ENCODE measurements around the gene TRIM27.

TRIM27 gene

GRCh38 chr6:28943223-28943556 lies 19.4 kb upstream of the TRIM27 start:
- Histone ChIP-seq H3K36me3 (ENCODE audit: control insufficient read depth in 4 of 4, insufficient read depth in 4 of 4, low read length in 3 of 4) (no peaks in the 10 kb centered on the region), H3K4me1 (ENCODE audit: control extremely low read depth in 1 of 4, control insufficient read depth in 4 of 4, insufficient read depth in 4 of 4, low read length in 3 of 4) (peaks cover 11 to 48% (median 28%) of the 10 kb centered on the region in 4 experiments), H3K9me3 (ENCODE audit: control extremely low read depth in 1 of 5, control insufficient read depth in 4 of 5, insufficient read depth in 2 of 5, low read depth in 1 of 5, low read length in 4 of 5) (no peaks in the 10 kb centered on the region), H3K27ac (ENCODE audit: insufficient read depth in 1 of 2, low read depth in 1 of 2, low read length in 2 of 2, poor library complexity in 1 of 2, severe bottlenecking in 2 of 2) (peak overlapping the region in 1 of 2 experiments; percentile 69), H3K4me3 (ENCODE audit: control insufficient read depth in 1 of 7, extremely low read depth in 1 of 7, insufficient read depth in 4 of 7, low read depth in 2 of 7, low read length in 6 of 7) (peak overlapping the region in 6 of 7 experiments; percentile 63 to 86 (median 70)), H3K27me3 (replicated peaks in 2 of 5; ENCODE audit: control insufficient read depth in 4 of 5, insufficient read depth in 5 of 5, low read length in 4 of 5) (no peaks in the 10 kb centered on the region)
- ChIA-PET POLR2A (interaction anchor here (0.6 kb wide), 1 partner anchor 38 kb away, joined by 4 read pairs; no protein-coding TSS in a partner anchor), CTCF (no interaction called here)
- 60% methylated on average over 4 of the region's 6 CpGs for WGBS (ENCODE audit: insufficient coverage)
- DNase-seq = no peak

- Histone ChIP-seq H3K9me3 (ENCODE audit: control extremely low read depth in 1 of 5, control insufficient read depth in 4 of 5, insufficient read depth in 2 of 5, low read depth in 1 of 5, low read length in 4 of 5) (no peaks in the 10 kb centered on the region), H3K4me3 (ENCODE audit: control insufficient read depth in 1 of 7, extremely low read depth in 1 of 7, insufficient read depth in 4 of 7, low read depth in 2 of 7, low read length in 6 of 7) (peak overlapping the region in 6 of 7 experiments; percentile 75 to 98 (median 86)), H3K4me1 (ENCODE audit: control extremely low read depth in 1 of 4, control insufficient read depth in 4 of 4, insufficient read depth in 4 of 4, low read length in 3 of 4) (peaks cover 11 to 48% (median 28%) of the 10 kb centered on the region in 4 experiments), H3K36me3 (ENCODE audit: control insufficient read depth in 4 of 4, insufficient read depth in 4 of 4, low read length in 3 of 4) (no peaks in the 10 kb centered on the region), H3K27me3 (replicated peaks in 2 of 5; ENCODE audit: control insufficient read depth in 4 of 5, insufficient read depth in 5 of 5, low read length in 4 of 5) (no peaks in the 10 kb centered on the region), H3K27ac (ENCODE audit: insufficient read depth in 1 of 2, low read depth in 1 of 2, low read length in 2 of 2, poor library complexity in 1 of 2, severe bottlenecking in 2 of 2) (peak overlapping the region in 1 of 2 experiments; percentile 77)
- ChIA-PET CTCF (interaction anchor here (0.6 to 2.4 kb wide), 3 partner anchors 39 to 72 kb away, joined by 3 to 9 read pairs (median 4); no protein-coding TSS in a partner anchor), POLR2A (no interaction called here)
- no peak for DNase-seq
- WGBS (ENCODE audit: insufficient coverage) = 32% methylated on average over 4 of the region's 13 CpGs
Measured at GRCh38 chr6:28941684-28942448, 18.1 kb upstream of the TRIM27 start.

GRCh38 chr6:28940858-28941683 lies 17.3 kb upstream of the TRIM27 start:
- CTCF ChIA-PET = interaction anchor here (0.7 to 3.1 kb wide), 9 partner anchors 17 to 108 kb away, joined by 3 to 12 read pairs (median 4); partner anchors contain the start of gene TRIM27
- H3K36me3 ChIP-seq (ENCODE audit: control insufficient read depth in 4 of 4, insufficient read depth in 4 of 4, low read length in 3 of 4) = no peaks in the 10 kb centered on the region
- peak; percentile 82 to 92 (median 92) for DNase-seq
- POLR2A ChIA-PET = interaction anchor here (1.5 kb wide), 1 partner anchor 18 kb away, joined by 6 read pairs; no protein-coding TSS in a partner anchor
- H3K9me3 ChIP-seq (ENCODE audit: control extremely low read depth in 1 of 5, control insufficient read depth in 4 of 5, insufficient read depth in 2 of 5, low read depth in 1 of 5, low read length in 4 of 5) = no peaks in the 10 kb centered on the region
- peak overlapping the region in 1 of 2 experiments; percentile 77 for H3K27ac ChIP-seq (ENCODE audit: insufficient read depth in 1 of 2, low read depth in 1 of 2, low read length in 2 of 2, poor library complexity in 1 of 2, severe bottlenecking in 2 of 2)
- H3K27me3 ChIP-seq (replicated peaks in 2 of 5; ENCODE audit: control insufficient read depth in 4 of 5, insufficient read depth in 5 of 5, low read length in 4 of 5) = no peaks in the 10 kb centered on the region
- WGBS (ENCODE audit: insufficient coverage) = 0% methylated on average over 8 of the region's 28 CpGs
- H3K4me3 ChIP-seq (ENCODE audit: control insufficient read depth in 1 of 7, extremely low read depth in 1 of 7, insufficient read depth in 4 of 7, low read depth in 2 of 7, low read length in 6 of 7) = peak overlapping the region; percentile 62 to 98 (median 80)
- peaks cover 11 to 48% (median 28%) of the 10 kb centered on the region in 4 experiments for H3K4me1 ChIP-seq (ENCODE audit: control extremely low read depth in 1 of 4, control insufficient read depth in 4 of 4, insufficient read depth in 4 of 4, low read length in 3 of 4)

- Histone ChIP-seq H3K36me3 (ENCODE audit: control insufficient read depth in 4 of 4, insufficient read depth in 4 of 4, low read length in 3 of 4) (no peaks in the 10 kb centered on the region), H3K4me3 (ENCODE audit: control insufficient read depth in 1 of 7, extremely low read depth in 1 of 7, insufficient read depth in 4 of 7, low read depth in 2 of 7, low read length in 6 of 7) (peak overlapping the region; percentile 62 to 98 (median 80)), H3K4me1 (ENCODE audit: control extremely low read depth in 1 of 4, control insufficient read depth in 4 of 4, insufficient read depth in 4 of 4, low read length in 3 of 4) (peaks cover 11 to 45% (median 28%) of the 10 kb centered on the region in 4 experiments), H3K9me3 (ENCODE audit: control extremely low read depth in 1 of 5, control insufficient read depth in 4 of 5, insufficient read depth in 2 of 5, low read depth in 1 of 5, low read length in 4 of 5) (no peaks in the 10 kb centered on the region), H3K27me3 (replicated peaks in 2 of 5; ENCODE audit: control insufficient read depth in 4 of 5, insufficient read depth in 5 of 5, low read length in 4 of 5) (no peaks in the 10 kb centered on the region), H3K27ac (ENCODE audit: insufficient read depth in 1 of 2, low read depth in 1 of 2, low read length in 2 of 2, poor library complexity in 1 of 2, severe bottlenecking in 2 of 2) (peak overlapping the region in 1 of 2 experiments; percentile 77)
- no peak for DNase-seq
- 1% methylated on average over 12 of the region's 17 CpGs for WGBS (ENCODE audit: insufficient coverage)
- POLR2A ChIA-PET = interaction anchor here (1.5 kb wide), 1 partner anchor 18 kb away, joined by 6 read pairs; no protein-coding TSS in a partner anchor
- CTCF ChIA-PET = interaction anchor here (0.7 to 3.1 kb wide), 10 partner anchors 11 to 107 kb away, joined by 3 to 12 read pairs (median 4); partner anchors contain the start of gene TRIM27
Measured at GRCh38 chr6:28940294-28940857, 16.6 kb upstream of the TRIM27 start.

- H3K27ac ChIP-seq (ENCODE audit: insufficient read depth in 1 of 2, low read depth in 1 of 2, low read length in 2 of 2, poor library complexity in 1 of 2, severe bottlenecking in 2 of 2) = no peak overlapping the region
- no peaks in the 10 kb centered on the region for H3K9me3 ChIP-seq (ENCODE audit: control extremely low read depth in 1 of 5, control insufficient read depth in 4 of 5, insufficient read depth in 2 of 5, low read depth in 1 of 5, low read length in 4 of 5)
- H3K4me1 ChIP-seq (ENCODE audit: control extremely low read depth in 1 of 4, control insufficient read depth in 4 of 4, insufficient read depth in 4 of 4, low read length in 3 of 4) = no peaks in the 10 kb centered on the region
- WGBS (ENCODE audit: insufficient coverage) = 96% methylated on average over 7 of the region's 7 CpGs
- H3K27me3 ChIP-seq (replicated peaks in 2 of 5; ENCODE audit: control insufficient read depth in 4 of 5, insufficient read depth in 5 of 5, low read length in 4 of 5) = peaks cover 0 to 2% (median 0%) of the 10 kb centered on the region in 5 experiments
- no peak for DNase-seq
- POLR2A ChIA-PET = no interaction called here
- no peaks in the 10 kb centered on the region for H3K36me3 ChIP-seq (ENCODE audit: control insufficient read depth in 4 of 4, insufficient read depth in 4 of 4, low read length in 3 of 4)
- CTCF ChIA-PET = interaction anchor here (0.6 to 0.7 kb wide), 2 partner anchors 9 to 44 kb away, joined by 3 to 4 read pairs; partner anchors contain the start of gene TRIM27
- H3K4me3 ChIP-seq (ENCODE audit: control insufficient read depth in 1 of 7, extremely low read depth in 1 of 7, insufficient read depth in 4 of 7, low read depth in 2 of 7, low read length in 6 of 7) = no peak overlapping the region
Measured at GRCh38 chr6:28933069-28933468, 9.3 kb upstream of the TRIM27 start.

GRCh38 chr6:28929887-28930620 lies 6.3 kb upstream of the TRIM27 start:
- ChIA-PET CTCF (interaction anchor here (0.6 kb wide), 1 partner anchor 70 kb away, joined by 3 read pairs; no protein-coding TSS in a partner anchor), POLR2A (no interaction called here)
- Histone ChIP-seq H3K27me3 (replicated peaks in 2 of 5; ENCODE audit: control insufficient read depth in 4 of 5, insufficient read depth in 5 of 5, low read length in 4 of 5) (peaks cover 0 to 2% (median 0%) of the 10 kb centered on the region in 5 experiments), H3K27ac (ENCODE audit: insufficient read depth in 1 of 2, low read depth in 1 of 2, low read length in 2 of 2, poor library complexity in 1 of 2, severe bottlenecking in 2 of 2) (no peak overlapping the region), H3K4me3 (ENCODE audit: control insufficient read depth in 1 of 7, extremely low read depth in 1 of 7, insufficient read depth in 4 of 7, low read depth in 2 of 7, low read length in 6 of 7) (no peak overlapping the region), H3K4me1 (ENCODE audit: control extremely low read depth in 1 of 4, control insufficient read depth in 4 of 4, insufficient read depth in 4 of 4, low read length in 3 of 4) (no peaks in the 10 kb centered on the region), H3K9me3 (ENCODE audit: control extremely low read depth in 1 of 5, control insufficient read depth in 4 of 5, insufficient read depth in 2 of 5, low read depth in 1 of 5, low read length in 4 of 5) (no peaks in the 10 kb centered on the region), H3K36me3 (ENCODE audit: control insufficient read depth in 4 of 4, insufficient read depth in 4 of 4, low read length in 3 of 4) (no peaks in the 10 kb centered on the region)
- no peak for DNase-seq
- WGBS (ENCODE audit: insufficient coverage) = 71% methylated on average over 1 of the region's 3 CpGs
